ENCODE measurements around the gene RALB. TPM values are rescaled to one million over a fixed set of nuclear protein-coding genes. Genes with fewer than 3 reads are reported as not detected.
A peak's percentile ranks its signal among the peaks of the same experiment; 100 is the strongest.

RALB gene
- total and polyA plus RNA-seq, 8 donors, result 26.3 to 87.4 (median 41.5) TPM

- H3K27me3 ChIP-seq, result no peaks in the 10 kb centered on the region
- WGBS, 5 donors, result 84 to 91% (median 89%) methylated on average over 6 to 9 of the region's 9 CpGs
- no peaks in the 10 kb centered on the region for H3K36me3 ChIP-seq
- no peak overlapping the region for H3K27ac ChIP-seq
- H3K4me3 ChIP-seq, result no peak overlapping the region
- TF ChIP-seq EP300 (IDR thresholded peaks at IDR 0.05) (no peak), POLR2AphosphoS5 (IDR thresholded peaks at IDR 0.05) (no peak), POLR2A (IDR thresholded peaks at IDR 0.05) (no peak)
- TF ChIP-seq, protein P1, sequence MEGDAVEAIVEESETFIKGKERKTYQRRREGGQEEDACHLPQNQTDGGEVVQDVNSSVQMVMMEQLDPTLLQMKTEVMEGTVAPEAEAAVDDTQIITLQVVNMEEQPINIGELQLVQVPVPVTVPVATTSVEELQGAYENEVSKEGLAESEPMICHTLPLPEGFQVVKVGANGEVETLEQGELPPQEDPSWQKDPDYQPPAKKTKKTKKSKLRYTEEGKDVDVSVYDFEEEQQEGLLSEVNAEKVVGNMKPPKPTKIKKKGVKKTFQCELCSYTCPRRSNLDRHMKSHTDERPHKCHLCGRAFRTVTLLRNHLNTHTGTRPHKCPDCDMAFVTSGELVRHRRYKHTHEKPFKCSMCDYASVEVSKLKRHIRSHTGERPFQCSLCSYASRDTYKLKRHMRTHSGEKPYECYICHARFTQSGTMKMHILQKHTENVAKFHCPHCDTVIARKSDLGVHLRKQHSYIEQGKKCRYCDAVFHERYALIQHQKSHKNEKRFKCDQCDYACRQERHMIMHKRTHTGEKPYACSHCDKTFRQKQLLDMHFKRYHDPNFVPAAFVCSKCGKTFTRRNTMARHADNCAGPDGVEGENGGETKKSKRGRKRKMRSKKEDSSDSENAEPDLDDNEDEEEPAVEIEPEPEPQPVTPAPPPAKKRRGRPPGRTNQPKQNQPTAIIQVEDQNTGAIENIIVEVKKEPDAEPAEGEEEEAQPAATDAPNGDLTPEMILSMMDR (IDR thresholded peaks at IDR 0.05), result no peak
- DNase-seq, result no peak
- peaks cover 24 to 62% (median 55%) of the 10 kb centered on the region in 4 donors for H3K4me1 ChIP-seq
- intact Hi-C loops (cut with DNase I; ENCODE audit: low total_unique reads), result no loop called here
- peaks cover 0 to 5% (median 0%) of the 10 kb centered on the region in 4 donors for H3K9me3 ChIP-seq
Measured at GRCh38 chr2:120226316-120226715, 26.3 kb upstream of the RALB start.

GRCh38 chr2:120227111-120227991, 25.3 kb upstream of the RALB start:
- 83 to 89% (median 85%) methylated on average over 16 of the region's 16 CpGs for WGBS, 5 donors
- no peak for TF ChIP-seq EP300 (IDR thresholded peaks at IDR 0.05)
- H3K9me3 ChIP-seq, result peaks cover 0 to 3% (median 0%) of the 10 kb centered on the region in 4 donors
- no peak overlapping the region for H3K4me3 ChIP-seq
- H3K4me1 ChIP-seq, result peaks cover 16 to 62% (median 55%) of the 10 kb centered on the region in 4 donors
- no peak for DNase-seq
- no peak overlapping the region for H3K27ac ChIP-seq
- intact Hi-C loops (cut with DNase I; ENCODE audit: low total_unique reads), result no loop called here
- no peaks in the 10 kb centered on the region for H3K36me3 ChIP-seq
- H3K27me3 ChIP-seq, result no peaks in the 10 kb centered on the region

DNA sequence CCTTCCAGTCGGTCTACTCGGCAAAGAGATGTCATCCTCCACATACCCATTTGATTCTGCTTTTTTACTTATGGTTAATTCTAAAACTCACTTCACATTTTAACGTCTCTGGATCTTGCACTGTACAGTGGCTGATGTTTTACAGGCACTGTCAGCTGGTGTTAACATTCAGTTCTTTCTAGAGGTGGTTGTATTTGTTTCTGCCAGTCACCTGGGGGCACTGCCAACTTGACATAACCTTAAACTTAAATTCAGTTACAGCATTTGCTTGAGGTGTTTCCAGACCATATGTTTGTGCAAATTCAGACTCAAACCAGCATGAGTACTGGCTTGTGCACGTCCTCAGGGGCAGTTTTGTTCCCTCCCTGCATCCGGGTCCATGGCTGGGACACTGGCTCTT, 24.1 kb upstream of the RALB start:
- DNase-seq, result no peak
- Histone ChIP-seq H3K27me3 (no peaks in the 10 kb centered on the region), H3K4me1 (peaks cover 10 to 61% (median 55%) of the 10 kb centered on the region in 4 donors), H3K27ac (peak overlapping the region in 1 of 5 donors; percentile 6), H3K4me3 (no peak overlapping the region), H3K36me3 (no peaks in the 10 kb centered on the region), H3K9me3 (no peaks in the 10 kb centered on the region)
- intact Hi-C loops (cut with DNase I; ENCODE audit: low total_unique reads), result no loop called here
- TF ChIP-seq POLR2A (IDR thresholded peaks at IDR 0.05), result no peak
- TF ChIP-seq, protein P1 (IDR thresholded peaks at IDR 0.05), result peak in 1 of 7 experiments; percentile 10
- 38 to 63% (median 46%) methylated on average over 5 of the region's 5 CpGs for WGBS, 5 donors

GRCh38 chr2:120229341-120229740, 23.3 kb upstream of the RALB start:
- intact Hi-C loops (cut with DNase I; ENCODE audit: low total_unique reads), result no loop called here
- TF ChIP-seq POLR2A (IDR thresholded peaks at IDR 0.05) (no peak), EP300 (IDR thresholded peaks at IDR 0.05) (no peak), POLR2AphosphoS5 (IDR thresholded peaks at IDR 0.05) (no peak)
- TF ChIP-seq, protein P1 (IDR thresholded peaks at IDR 0.05), result no peak
- H3K36me3 ChIP-seq, result no peaks in the 10 kb centered on the region
- H3K27me3 ChIP-seq, result no peaks in the 10 kb centered on the region
- no peaks in the 10 kb centered on the region for H3K9me3 ChIP-seq
- no peak overlapping the region for H3K27ac ChIP-seq
- H3K4me1 ChIP-seq, result peaks cover 3 to 54% (median 47%) of the 10 kb centered on the region in 4 donors
- DNase-seq, result no peak
- WGBS, 5 donors, result 77 to 89% (median 80%) methylated on average over 10 of the region's 10 CpGs
- H3K4me3 ChIP-seq, result no peak overlapping the region

Data from stomach (tissue), 9 donors.